Breast epithelium (tissue), 3 donors: Measurements from ENCODE around the gene MAST3.

Source experiments
- CTCF ChIP-seq, 3 donors: fragments of 450-650 bp; IDR thresholded peaks; one replicate each; pipeline ENCODE4 v1.5.1; 2016 to 2017; ENCODE audit warnings: antibody characterized with exemption in 3 of 3, mild to moderate bottlenecking in 3 of 3, moderate library complexity in 3 of 3
- POLR2A ChIP-seq: fragments of 450-650 bp; IDR thresholded peaks from one replicate; pipeline ENCODE4 v1.6.1; 2016; ENCODE audit warnings: antibody characterized with exemption, mild to moderate bottlenecking, moderate library complexity

GRCh38 chr19:18089726-18090125 is 7.9 kb upstream of the MAST3 start:
- TF ChIP-seq CTCF (IDR thresholded peaks at IDR 0.05) (no peak), POLR2A (no peak)
